H9 (cell line): Measurements from ENCODE around the gene EIF4G2. TPM values are rescaled to one million over a fixed set of nuclear protein-coding genes. Genes with fewer than 3 reads are reported as not detected.

Experiments used
- DNase-seq: peaks from one replicate; pipeline ENCODE4 v3.0.0-alpha.2; 2017
- H2AFZ ChIP-seq: one replicate; pipeline ENCODE4 v1.6.1; 2013; ENCODE audit warnings: mild to moderate bottlenecking, low read length, control low read depth, moderate library complexity
- H2AK5ac ChIP-seq: 2 replicates; pipeline ENCODE4 v1.6.1; 2013; ENCODE audit warnings: low read length, control low read depth, mixed read lengths; ENCODE audit not compliant: insufficient read length
- H2BK120ac ChIP-seq: one replicate; pipeline ENCODE4 v1.6.1; 2013; ENCODE audit warnings: low read depth, mild to moderate bottlenecking, low read length, control low read depth, inconsistent platforms; ENCODE audit not compliant: poor library complexity, severe bottlenecking
- H2BK12ac ChIP-seq: 2 replicates; pipeline ENCODE4 v1.6.1; 2013; ENCODE audit warnings: low read length, control low read depth, mixed read lengths, low read depth; ENCODE audit not compliant: insufficient read length
- H2BK15ac ChIP-seq: 2 replicates; pipeline ENCODE4 v1.6.1; 2013; ENCODE audit warnings: low read depth, low read length, control low read depth
- H2BK20ac ChIP-seq: one replicate; pipeline ENCODE4 v1.6.1; 2013; ENCODE audit warnings: low read depth, mild to moderate bottlenecking, low read length, control low read depth, inconsistent platforms; ENCODE audit not compliant: poor library complexity, severe bottlenecking
- H2BK5ac ChIP-seq: 2 replicates; pipeline ENCODE4 v1.6.1; 2013; ENCODE audit warnings: low read length, control low read depth, mixed read lengths; ENCODE audit not compliant: insufficient read length
- H3K14ac ChIP-seq: 2 replicates; pipeline ENCODE4 v1.6.1; 2013; ENCODE audit warnings: low read length, control low read depth; ENCODE audit not compliant: insufficient read depth
- H3K18ac ChIP-seq: 2 replicates; pipeline ENCODE4 v1.6.1; 2013; ENCODE audit warnings: low read depth, mild to moderate bottlenecking, mixed read lengths, low read length, control low read depth; ENCODE audit not compliant: insufficient read length
- H3K23ac ChIP-seq: 2 replicates; pipeline ENCODE4 v1.6.1; 2013; ENCODE audit warnings: low read length, control low read depth, mixed read lengths, low read depth; ENCODE audit not compliant: insufficient read length
- H3K23me2 ChIP-seq: 2 replicates; pipeline ENCODE4 v1.6.1; 2013; ENCODE audit warnings: low read depth, mild to moderate bottlenecking, mixed read lengths, low read length, control low read depth; ENCODE audit not compliant: insufficient read length, poor library complexity, severe bottlenecking
- H3K27ac ChIP-seq: 2 replicates; pipeline ENCODE4 v1.5.1; 2013; ENCODE audit warnings: low read length, control low read depth, mixed read lengths, low read depth; ENCODE audit not compliant: insufficient read length
- H3K27me3 ChIP-seq: 2 replicates; pipeline ENCODE4 v1.6.1; 2013; ENCODE audit warnings: low read length, control low read depth, inconsistent platforms; ENCODE audit not compliant: insufficient read depth
- H3K4ac ChIP-seq: 2 replicates; pipeline ENCODE4 v1.6.1; 2013; ENCODE audit warnings: low read depth, mild to moderate bottlenecking, control low read depth, inconsistent platforms, low read length, moderate library complexity
- H3K4me1 ChIP-seq: 2 replicates; pipeline ENCODE4 v1.6.1; 2013; ENCODE audit warnings: low read length, control low read depth, inconsistent platforms; ENCODE audit not compliant: insufficient read depth
- H3K4me2 ChIP-seq: 2 replicates; pipeline ENCODE4 v1.6.1; 2013; ENCODE audit warnings: low read length, control low read depth, mixed read lengths; ENCODE audit not compliant: insufficient read length, insufficient read depth
- H3K56ac ChIP-seq: 2 replicates; pipeline ENCODE4 v1.6.1; 2013; ENCODE audit warnings: low read depth, mild to moderate bottlenecking, mixed read lengths, low read length, control low read depth; ENCODE audit not compliant: insufficient read length
- H3K79me1 ChIP-seq: 2 replicates; pipeline ENCODE4 v1.6.1; 2013; ENCODE audit warnings: low read depth, mild to moderate bottlenecking, moderate library complexity, low read length, control low read depth, inconsistent platforms; ENCODE audit not compliant: insufficient read depth, poor library complexity, severe bottlenecking
- H3K79me2 ChIP-seq: 2 replicates; pipeline ENCODE4 v1.6.1; 2013; ENCODE audit warnings: low read length, control low read depth, inconsistent platforms; ENCODE audit not compliant: insufficient read depth
- H3K9ac ChIP-seq: 2 replicates; pipeline ENCODE4 v1.6.1; 2013; ENCODE audit warnings: low read length, control low read depth, mixed read lengths; ENCODE audit not compliant: insufficient read length; ENCODE audit errors: extremely low read depth
- H3K9me3 ChIP-seq: one replicate; pipeline ENCODE4 v1.6.1; 2013; ENCODE audit warnings: low read depth, low read length, inconsistent platforms; ENCODE audit not compliant: control insufficient read depth
- H3T11ph ChIP-seq: one replicate; pipeline ENCODE4 v1.6.1; 2013; ENCODE audit warnings: mild to moderate bottlenecking, low read length, control low read depth, inconsistent platforms
- H4K20me1 ChIP-seq: one replicate; pipeline ENCODE4 v1.6.1; 2013; ENCODE audit not compliant: control insufficient read depth, insufficient read length, insufficient read depth
- H4K5ac ChIP-seq: 2 replicates; pipeline ENCODE4 v1.6.1; 2013; ENCODE audit warnings: low read depth, mild to moderate bottlenecking, mixed read lengths, low read length, control low read depth; ENCODE audit not compliant: insufficient read length
- H4K8ac ChIP-seq: replicated peaks from 2 replicates; pipeline ENCODE4 v1.6.1; 2013; ENCODE audit warnings: low read length, control low read depth, mixed read lengths, low read depth; ENCODE audit not compliant: insufficient read length
- H4K91ac ChIP-seq: 2 replicates; pipeline ENCODE4 v1.6.1; 2013; ENCODE audit warnings: low read depth, mild to moderate bottlenecking, moderate library complexity, mixed read lengths, low read length, control low read depth; ENCODE audit not compliant: insufficient read length
- H3K27ac Mint-ChIP-seq, 3 experiments: 2 replicates in 2 of 3; 3 replicates in 1 of 3; pipeline ENCODE4 v1.8.0; 2020 to 2021; ENCODE audit warnings: mixed read lengths in 3 of 3, mild to moderate bottlenecking in 1 of 3, moderate library complexity in 1 of 3
- H3K27me3 Mint-ChIP-seq: 2 replicates; pipeline ENCODE4 v1.8.0; 2021; ENCODE audit warnings: low read depth, mild to moderate bottlenecking, moderate library complexity, mixed read lengths
- H3K36me3 Mint-ChIP-seq, 3 experiments: 2 replicates in 2 of 3; 3 replicates in 1 of 3; pipeline ENCODE4 v1.8.0; 2020 to 2021; ENCODE audit warnings: low read depth in 3 of 3, mixed read lengths in 3 of 3; ENCODE audit not compliant: insufficient read depth in 1 of 3
- H3K4me1 Mint-ChIP-seq, 2 experiments: 2 replicates each; pipeline ENCODE4 v1.8.0; 2020; ENCODE audit warnings: mixed read lengths in 2 of 2
- H3K4me3 Mint-ChIP-seq, 2 experiments: 2 replicates in 1 of 2; 3 replicates in 1 of 2; pipeline ENCODE4 v1.8.0; 2020 to 2021; ENCODE audit warnings: mild to moderate bottlenecking in 2 of 2, mixed read lengths in 2 of 2, moderate library complexity in 1 of 2
- H3K9me3 Mint-ChIP-seq, 2 experiments: 2 replicates in 1 of 2; 3 replicates in 1 of 2; pipeline ENCODE4 v1.8.0; 2020; ENCODE audit warnings: mild to moderate bottlenecking in 2 of 2, mixed read lengths in 2 of 2, moderate library complexity in 1 of 2
- CTCF ChIP-seq: fragments of 200-600 bp; sonication (generic); conservative IDR thresholded peaks from 3 replicates; pipeline ENCODE4 v1.8.0; 2021; ENCODE audit warnings: antibody characterized with exemption, mild to moderate bottlenecking
- total RNA-seq: library from RNA; stranded (reverse); gene quantifications from 2 replicates; pipeline ENCODE4 v1.2.1, GENCODE V29; 2021

EIF4G2 gene
- total RNA-seq, 1 experiment from 2014 or later: 1,013 TPM

- no peak overlapping the region for H3K27ac Mint-ChIP-seq
- no peaks in the 10 kb centered on the region for H3K4me1 ChIP-seq
- H3K4me1 Mint-ChIP-seq: peaks cover 6 to 16% of the 10 kb centered on the region in 2 experiments
- H3K9me3 Mint-ChIP-seq: no peaks in the 10 kb centered on the region
- no peaks in the 10 kb centered on the region for H3K27me3 Mint-ChIP-seq
- H2BK120ac ChIP-seq: no peak overlapping the region
- no peaks in the 10 kb centered on the region for H3K23me2 ChIP-seq
- no peak overlapping the region for H4K5ac ChIP-seq
- H3K9me3 ChIP-seq: no peaks in the 10 kb centered on the region
- no peak overlapping the region for H3T11ph ChIP-seq
- H4K91ac ChIP-seq: no peak overlapping the region
- H3K9ac ChIP-seq: no peak overlapping the region
- H2AFZ ChIP-seq: no peak overlapping the region
- H2AK5ac ChIP-seq: no peak overlapping the region
- no peak overlapping the region for H2BK12ac ChIP-seq
- no peak overlapping the region for H3K4me2 ChIP-seq
- H3K36me3 Mint-ChIP-seq: peaks cover 7 to 39% (median 21%) of the 10 kb centered on the region in 3 experiments; a peak in 6 of 7 replicates
- H2BK15ac ChIP-seq: no peak overlapping the region
- H4K8ac ChIP-seq: no peak overlapping the region
- H3K14ac ChIP-seq: no peak overlapping the region
- no peaks in the 10 kb centered on the region for H4K20me1 ChIP-seq
- no peak for DNase-seq
- no peak overlapping the region for H3K4me3 Mint-ChIP-seq
- no peak overlapping the region for H2BK20ac ChIP-seq
- H2BK5ac ChIP-seq: no peak overlapping the region
- no peak overlapping the region for H3K18ac ChIP-seq
- no peak overlapping the region for H3K23ac ChIP-seq
- no peak overlapping the region for H3K27ac ChIP-seq
- no peak for TF ChIP-seq CTCF
- no peak overlapping the region for H3K56ac ChIP-seq
- H3K79me1 ChIP-seq: no peaks in the 10 kb centered on the region
- H3K4ac ChIP-seq: no peak overlapping the region
- no peaks in the 10 kb centered on the region for H3K79me2 ChIP-seq
- no peaks in the 10 kb centered on the region for H3K27me3 ChIP-seq
These were observed 46.5 kb downstream of the EIF4G2 start for GRCh38 chr11:10762185-10762584.
